ENCODE data around the gene CGA.

The CGA gene

DNA sequence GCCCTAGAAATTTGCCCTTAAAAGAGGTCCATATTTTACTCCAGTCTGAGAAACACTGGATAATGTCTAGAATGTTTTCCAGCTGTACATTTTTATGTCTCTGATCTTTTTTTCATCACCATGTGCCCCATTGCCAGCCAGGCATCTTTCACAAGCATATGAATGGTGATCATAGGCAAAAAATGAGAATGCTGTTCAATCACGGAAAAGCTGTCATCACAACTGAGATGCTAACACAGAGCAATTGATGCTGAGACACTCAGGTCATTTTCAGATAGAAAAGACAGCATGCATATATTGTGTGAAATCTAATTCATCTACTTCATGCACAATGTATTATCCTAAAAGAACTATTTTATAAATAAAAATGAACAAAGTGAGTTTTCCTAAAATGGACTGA is 41.6 kb downstream of the CGA start:
- TF ChIP-seq, protein P1, sequence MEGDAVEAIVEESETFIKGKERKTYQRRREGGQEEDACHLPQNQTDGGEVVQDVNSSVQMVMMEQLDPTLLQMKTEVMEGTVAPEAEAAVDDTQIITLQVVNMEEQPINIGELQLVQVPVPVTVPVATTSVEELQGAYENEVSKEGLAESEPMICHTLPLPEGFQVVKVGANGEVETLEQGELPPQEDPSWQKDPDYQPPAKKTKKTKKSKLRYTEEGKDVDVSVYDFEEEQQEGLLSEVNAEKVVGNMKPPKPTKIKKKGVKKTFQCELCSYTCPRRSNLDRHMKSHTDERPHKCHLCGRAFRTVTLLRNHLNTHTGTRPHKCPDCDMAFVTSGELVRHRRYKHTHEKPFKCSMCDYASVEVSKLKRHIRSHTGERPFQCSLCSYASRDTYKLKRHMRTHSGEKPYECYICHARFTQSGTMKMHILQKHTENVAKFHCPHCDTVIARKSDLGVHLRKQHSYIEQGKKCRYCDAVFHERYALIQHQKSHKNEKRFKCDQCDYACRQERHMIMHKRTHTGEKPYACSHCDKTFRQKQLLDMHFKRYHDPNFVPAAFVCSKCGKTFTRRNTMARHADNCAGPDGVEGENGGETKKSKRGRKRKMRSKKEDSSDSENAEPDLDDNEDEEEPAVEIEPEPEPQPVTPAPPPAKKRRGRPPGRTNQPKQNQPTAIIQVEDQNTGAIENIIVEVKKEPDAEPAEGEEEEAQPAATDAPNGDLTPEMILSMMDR (IDR thresholded peaks at IDR 0.05; ENCODE audit: low read depth, low read length), result no peak
- no peak overlapping the region for H3K4me3 ChIP-seq (ENCODE audit: low read depth, low read length)

DNA sequence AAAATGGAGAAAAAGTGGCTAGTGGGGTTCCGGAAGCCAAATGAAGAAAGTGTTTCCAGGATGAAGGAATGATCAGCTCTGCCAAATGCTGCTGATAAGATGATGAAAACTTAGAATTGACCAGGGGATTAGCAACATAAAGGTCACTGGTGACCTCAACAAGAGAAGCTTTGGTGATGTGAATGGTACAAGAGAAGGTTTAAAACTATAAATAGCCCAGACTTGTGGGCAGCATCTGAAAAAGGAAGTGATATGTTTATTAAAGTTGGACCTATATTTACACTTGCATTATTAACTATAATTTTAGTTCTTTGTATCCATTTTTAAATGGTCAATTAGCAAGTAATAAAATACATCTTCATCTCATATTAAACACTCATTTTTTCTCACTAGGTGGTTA is 45.1 kb downstream of the CGA start:
- TF ChIP-seq, protein P1 (IDR thresholded peaks at IDR 0.05; ENCODE audit: low read depth, low read length), result no peak
- no peak overlapping the region for H3K4me3 ChIP-seq (ENCODE audit: low read depth, low read length)

DNA sequence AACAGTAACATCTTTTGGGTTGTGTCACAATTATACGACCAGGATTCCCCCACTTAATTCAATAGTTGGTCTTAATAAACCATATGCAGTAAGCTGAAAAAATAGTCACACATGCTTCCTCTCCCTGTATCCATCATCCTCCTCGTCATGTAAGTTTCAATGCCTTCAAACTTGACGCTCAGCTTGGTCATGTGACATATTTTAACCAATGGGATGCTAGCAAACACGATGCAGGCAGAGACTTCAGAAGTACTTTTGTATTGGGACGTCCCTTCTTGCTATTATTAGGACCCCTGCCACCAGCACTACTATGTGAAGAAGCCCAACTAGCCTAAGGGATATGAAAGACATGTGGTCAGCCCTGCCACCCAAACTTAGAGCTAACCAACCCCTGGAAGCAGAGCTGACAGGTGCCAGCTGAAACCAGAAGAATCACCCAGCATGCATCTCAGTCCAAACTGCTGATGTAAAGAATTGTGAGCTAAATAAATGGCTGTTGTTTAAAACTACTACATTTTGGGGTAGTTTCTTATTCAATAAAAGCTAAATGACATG is 49.3 kb downstream of the CGA start:
- TF ChIP-seq, protein P1 (IDR thresholded peaks at IDR 0.05; ENCODE audit: low read depth, low read length), result no peak
- H3K4me3 ChIP-seq (ENCODE audit: low read depth, low read length), result no peak overlapping the region

DNA sequence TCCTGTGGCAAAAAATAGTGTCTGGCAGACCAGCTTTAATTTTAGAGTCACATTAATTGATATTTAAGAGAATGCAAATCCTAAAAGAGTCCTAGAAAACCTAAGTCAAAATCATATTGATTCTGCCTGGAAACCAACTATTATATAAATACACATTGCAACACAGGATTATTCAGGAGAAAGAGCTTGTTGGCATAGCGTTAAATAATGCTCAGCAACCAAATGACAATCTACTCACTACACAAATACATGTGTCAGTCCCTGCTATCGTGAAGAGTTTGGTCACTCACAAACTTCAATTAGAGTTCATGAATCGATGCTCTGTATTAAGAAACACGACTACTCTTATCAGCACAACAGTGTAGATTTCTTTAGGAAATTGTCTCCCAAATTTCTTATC is 54.2 kb downstream of the CGA start:
- no peak overlapping the region for H3K4me3 ChIP-seq (ENCODE audit: low read depth, low read length)
- TF ChIP-seq, protein P1 (IDR thresholded peaks at IDR 0.05; ENCODE audit: low read depth, low read length), result no peak

Data from WI38 (cell line).